C4-2B (cell line): Measurements from ENCODE around the gene OCA2.

Experiments used
- H3K27ac ChIP-seq: fragments of 450-650 bp; 2 replicates; pipeline ENCODE4 v1.5.1; 2017
- CTCF ChIP-seq: fragments of 450-650 bp; conservative IDR thresholded peaks from 2 replicates; pipeline ENCODE4 v1.5.1; 2017; ENCODE audit warnings: mild to moderate bottlenecking
- ZFX ChIP-seq: fragments of 450-650 bp; IDR thresholded peaks from 2 replicates; pipeline ENCODE4 v1.6.1; 2017

Gene OCA2

GRCh38 chr15:27939246-27939645, 159.9 kb downstream of the OCA2 start:
- no peak for TF ChIP-seq ZFX
- no peak for TF ChIP-seq CTCF
- no peak overlapping the region for H3K27ac ChIP-seq

GRCh38 chr15:27937851-27938250, 161.3 kb downstream of the OCA2 start:
- H3K27ac ChIP-seq, result no peak overlapping the region
- no peak for TF ChIP-seq CTCF
- TF ChIP-seq ZFX, result no peak

GRCh38 chr15:27936164-27936563, 163.0 kb downstream of the OCA2 start:
- TF ChIP-seq CTCF (no peak), ZFX (no peak)

GRCh38 chr15:27935328-27935727, 163.8 kb downstream of the OCA2 start:
- no peak for TF ChIP-seq CTCF
- TF ChIP-seq ZFX, result no peak
- H3K27ac ChIP-seq, result no peak overlapping the region

More at GRCh38 chr15:27936164-27936563, 163.0 kb downstream of the OCA2 start:
- H3K27ac ChIP-seq, result no peak overlapping the region

- H3K27ac ChIP-seq, result no peak overlapping the region
- TF ChIP-seq ZFX, result no peak
- TF ChIP-seq CTCF, result no peak
Observed at GRCh38 chr15:27934782-27935181, 164.3 kb downstream of the OCA2 start.

GRCh38 chr15:27933562-27933961, 165.6 kb downstream of the OCA2 start:
- no peak overlapping the region for H3K27ac ChIP-seq
- TF ChIP-seq ZFX, result no peak
- no peak for TF ChIP-seq CTCF

GRCh38 chr15:27932600-27932999, 166.5 kb downstream of the OCA2 start:
- TF ChIP-seq ZFX (no peak), CTCF (no peak)
- no peak overlapping the region for H3K27ac ChIP-seq
